ENCODE data around the gene MYLK4. TPM values are rescaled to one million over a fixed set of nuclear protein-coding genes. Genes with fewer than 3 reads are reported as not detected.

MYLK4 gene
- total RNA-seq, 1 donor from 2014 or later: 1.2 TPM

GRCh38 chr6:2619651-2620050, 131.1 kb downstream of the MYLK4 start:
- Histone ChIP-seq H3K27ac (replicated peaks) (no peak overlapping the region), H3K27me3 (ENCODE audit: low read depth) (no peaks in the 10 kb centered on the region), H3K9me3 (replicated peaks) (no peaks in the 10 kb centered on the region), H3K4me3 (no peak overlapping the region), H3K36me3 (no peaks in the 10 kb centered on the region), H3K4me1 (no peaks in the 10 kb centered on the region)
- TF ChIP-seq CTCF (IDR thresholded peaks at IDR 0.05; ENCODE audit: borderline replicate concordance): no peak
- DNase-seq: no peak
- intact Hi-C loops (cut with micrococcal nuclease): no loop called here

GRCh38 chr6:2617729-2618128, 133.0 kb downstream of the MYLK4 start:
- Histone ChIP-seq H3K4me1 (no peaks in the 10 kb centered on the region), H3K27me3 (ENCODE audit: low read depth) (no peaks in the 10 kb centered on the region), H3K4me3 (no peak overlapping the region), H3K27ac (replicated peaks) (no peak overlapping the region), H3K36me3 (no peaks in the 10 kb centered on the region), H3K9me3 (replicated peaks) (peaks cover 5% of the 10 kb centered on the region)
- TF ChIP-seq CTCF (IDR thresholded peaks at IDR 0.05; ENCODE audit: borderline replicate concordance): no peak
- intact Hi-C loops (cut with micrococcal nuclease): no loop called here
- DNase-seq: no peak

- no peak overlapping the region for H3K4me3 ChIP-seq
- H3K4me1 ChIP-seq: no peaks in the 10 kb centered on the region
- peaks cover 5% of the 10 kb centered on the region for H3K9me3 ChIP-seq (replicated peaks)
- no peaks in the 10 kb centered on the region for H3K27me3 ChIP-seq (ENCODE audit: low read depth)
- DNase-seq: no peak
- TF ChIP-seq CTCF (IDR thresholded peaks at IDR 0.05; ENCODE audit: borderline replicate concordance): no peak
- no peaks in the 10 kb centered on the region for H3K36me3 ChIP-seq
- H3K27ac ChIP-seq (replicated peaks): no peak overlapping the region
- intact Hi-C loops (cut with micrococcal nuclease): no loop called here
These were observed 133.9 kb downstream of the MYLK4 start for GRCh38 chr6:2616811-2617210.

- peaks cover 5% of the 10 kb centered on the region for H3K9me3 ChIP-seq (replicated peaks)
- no peaks in the 10 kb centered on the region for H3K36me3 ChIP-seq
- H3K4me1 ChIP-seq: no peaks in the 10 kb centered on the region
- no peak for DNase-seq
- no peak overlapping the region for H3K27ac ChIP-seq (replicated peaks)
- H3K4me3 ChIP-seq: no peak overlapping the region
- no peaks in the 10 kb centered on the region for H3K27me3 ChIP-seq (ENCODE audit: low read depth)
- intact Hi-C loops (cut with micrococcal nuclease): no loop called here
- no peak for TF ChIP-seq CTCF (IDR thresholded peaks at IDR 0.05; ENCODE audit: borderline replicate concordance)
These were observed 135.5 kb downstream of the MYLK4 start for GRCh38 chr6:2615251-2615650.

GRCh38 chr6:2614846-2615245, 135.9 kb downstream of the MYLK4 start:
- intact Hi-C loops (cut with micrococcal nuclease): no loop called here
- no peak overlapping the region for H3K4me3 ChIP-seq

More at GRCh38 chr6:2614846-2615245, 135.9 kb downstream of the MYLK4 start:
- no peak for TF ChIP-seq CTCF (IDR thresholded peaks at IDR 0.05; ENCODE audit: borderline replicate concordance)
- Histone ChIP-seq H3K9me3 (replicated peaks) (peaks cover 5% of the 10 kb centered on the region), H3K4me1 (no peaks in the 10 kb centered on the region), H3K36me3 (no peaks in the 10 kb centered on the region), H3K27me3 (ENCODE audit: low read depth) (no peaks in the 10 kb centered on the region), H3K27ac (replicated peaks) (no peak overlapping the region)
- no peak for DNase-seq
